AG04449 (cell line): ENCODE results near the gene CACTIN.
A peak's percentile ranks its signal among the peaks of the same experiment; 100 is the strongest.

Source experiments
- CTCF ChIA-PET: fragments of 350-600 bp; formaldehyde crosslinking; extraction: SDS; loops from one replicate; lab custom pipeline; 2021; ENCODE audit warnings: antibody characterized with exemption; lab: Yijun Ruan, JAX
- POLR2A ChIA-PET: fragments of 400-600, 350-600 bp; formaldehyde crosslinking; extraction: SDS; loops from one replicate; lab custom pipeline; 2020; ENCODE audit warnings: antibody characterized with exemption, inconsistent platforms; lab: Yijun Ruan, JAX
- DNase-seq: peaks from one replicate; pipeline ENCODE4 v3.0.0-alpha.2; 2010; ENCODE audit warnings: low read depth, low spot score
- H3K4me3 ChIP-seq: 2 replicates; pipeline ENCODE4 v1.5.1; 2011; ENCODE audit warnings: low read depth, mild to moderate bottlenecking, control low read depth, low read length
- TF ChIP-seq, protein P1 (sequence below): IDR thresholded peaks from one replicate; pipeline ENCODE4 v1.5.1; 2011; ENCODE audit warnings: mild to moderate bottlenecking, moderate library complexity, low read length, control low read depth, inconsistent platforms; ENCODE audit not compliant: insufficient read depth; ENCODE audit errors: missing control alignments

Gene CACTIN

DNA sequence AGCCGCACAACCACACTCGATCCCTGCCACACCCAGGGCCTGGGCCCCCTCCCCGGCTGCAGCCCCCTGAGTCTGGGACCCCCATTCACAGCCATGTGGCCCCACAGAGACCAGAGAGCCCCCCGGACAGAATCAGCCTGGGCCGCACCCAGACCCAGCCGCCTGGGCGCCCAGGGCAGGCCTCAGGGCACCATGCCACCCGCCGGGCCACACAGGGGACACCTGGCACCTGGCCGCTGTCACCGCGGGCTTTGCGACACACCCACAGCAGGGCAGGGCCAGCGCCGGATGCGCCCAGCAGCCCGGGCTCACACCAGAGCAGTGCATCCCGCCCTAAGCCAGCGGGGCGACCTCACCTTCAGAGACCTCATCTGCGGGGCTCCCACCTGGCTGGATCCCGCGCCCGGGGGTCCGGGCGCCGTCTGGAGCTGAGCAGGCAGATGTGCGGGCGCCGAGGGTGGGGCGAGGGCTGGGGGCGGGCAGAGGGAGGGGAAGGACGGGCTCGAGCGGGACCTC lies 20.4 kb downstream of the CACTIN start:
- TF ChIP-seq, protein P1, sequence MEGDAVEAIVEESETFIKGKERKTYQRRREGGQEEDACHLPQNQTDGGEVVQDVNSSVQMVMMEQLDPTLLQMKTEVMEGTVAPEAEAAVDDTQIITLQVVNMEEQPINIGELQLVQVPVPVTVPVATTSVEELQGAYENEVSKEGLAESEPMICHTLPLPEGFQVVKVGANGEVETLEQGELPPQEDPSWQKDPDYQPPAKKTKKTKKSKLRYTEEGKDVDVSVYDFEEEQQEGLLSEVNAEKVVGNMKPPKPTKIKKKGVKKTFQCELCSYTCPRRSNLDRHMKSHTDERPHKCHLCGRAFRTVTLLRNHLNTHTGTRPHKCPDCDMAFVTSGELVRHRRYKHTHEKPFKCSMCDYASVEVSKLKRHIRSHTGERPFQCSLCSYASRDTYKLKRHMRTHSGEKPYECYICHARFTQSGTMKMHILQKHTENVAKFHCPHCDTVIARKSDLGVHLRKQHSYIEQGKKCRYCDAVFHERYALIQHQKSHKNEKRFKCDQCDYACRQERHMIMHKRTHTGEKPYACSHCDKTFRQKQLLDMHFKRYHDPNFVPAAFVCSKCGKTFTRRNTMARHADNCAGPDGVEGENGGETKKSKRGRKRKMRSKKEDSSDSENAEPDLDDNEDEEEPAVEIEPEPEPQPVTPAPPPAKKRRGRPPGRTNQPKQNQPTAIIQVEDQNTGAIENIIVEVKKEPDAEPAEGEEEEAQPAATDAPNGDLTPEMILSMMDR: no peak
- POLR2A ChIA-PET: no interaction called here
- CTCF ChIA-PET: no interaction called here
- H3K4me3 ChIP-seq: peak overlapping the region; percentile 72
- DNase-seq: no peak

DNA sequence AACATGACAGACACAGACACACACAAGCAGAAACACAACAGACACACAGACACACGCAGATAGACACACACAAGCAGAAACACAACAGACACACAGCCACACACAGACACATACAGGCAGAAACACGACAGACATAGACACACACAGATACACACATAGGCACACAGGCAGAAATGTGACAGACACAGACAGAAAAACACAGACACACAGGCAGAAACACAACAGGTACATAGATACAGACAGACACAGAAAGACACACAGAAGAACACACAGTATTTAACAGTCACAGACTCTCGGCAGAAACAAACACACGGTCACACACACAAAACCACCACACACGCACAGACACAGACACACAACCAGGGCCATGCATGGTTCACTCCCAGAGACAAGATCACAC lies 20.8 kb downstream of the CACTIN start:
- TF ChIP-seq, protein P1: no peak
- DNase-seq: no peak
- CTCF ChIA-PET: no interaction called here
- peak overlapping the region; percentile 72 for H3K4me3 ChIP-seq
- POLR2A ChIA-PET: no interaction called here

DNA sequence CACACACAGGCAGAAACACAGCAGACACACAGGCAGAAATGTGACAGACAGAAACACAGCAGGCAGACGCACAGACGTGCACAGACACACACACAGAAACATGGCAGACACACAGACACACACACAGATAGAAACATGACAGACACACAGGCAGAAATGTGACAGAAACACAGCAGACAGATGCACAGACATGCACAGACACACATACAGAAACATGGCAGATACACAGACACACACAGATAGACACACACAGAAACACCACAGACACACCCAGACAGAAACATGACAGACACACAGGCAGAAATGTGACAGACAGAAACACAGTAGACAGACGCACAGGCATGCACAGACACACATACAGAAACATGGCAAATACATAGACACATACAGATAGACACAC lies 21.2 kb downstream of the CACTIN start:
- POLR2A ChIA-PET: no interaction called here

DNA sequence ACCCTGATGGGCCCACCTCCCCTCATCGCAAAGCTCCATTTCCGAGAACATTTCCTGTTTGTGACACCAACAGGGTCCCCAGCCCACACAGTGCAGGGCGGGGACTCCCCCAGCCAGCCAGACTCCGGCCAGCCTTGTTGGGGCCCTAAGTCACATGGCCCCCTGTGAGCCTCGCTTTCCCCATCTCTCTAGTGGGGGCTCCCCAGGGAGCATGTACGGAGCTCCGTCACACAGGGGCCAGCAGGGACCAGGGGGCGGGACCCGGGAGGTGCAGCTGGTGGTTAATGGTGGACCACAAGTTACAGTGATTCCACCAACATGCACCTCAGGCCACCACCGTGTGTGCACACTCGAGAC lies 21.6 kb downstream of the CACTIN start:
- POLR2A ChIA-PET: no interaction called here

More for the DNA sequence above, 21.2 kb downstream of the CACTIN start:
- peak overlapping the region; percentile 72 for H3K4me3 ChIP-seq
- TF ChIP-seq, protein P1: no peak
- CTCF ChIA-PET: interaction anchor here (1.0 kb wide), 1 partner anchor 60 kb away, joined by 5 read pairs; no protein-coding TSS in a partner anchor
- DNase-seq: no peak

DNA sequence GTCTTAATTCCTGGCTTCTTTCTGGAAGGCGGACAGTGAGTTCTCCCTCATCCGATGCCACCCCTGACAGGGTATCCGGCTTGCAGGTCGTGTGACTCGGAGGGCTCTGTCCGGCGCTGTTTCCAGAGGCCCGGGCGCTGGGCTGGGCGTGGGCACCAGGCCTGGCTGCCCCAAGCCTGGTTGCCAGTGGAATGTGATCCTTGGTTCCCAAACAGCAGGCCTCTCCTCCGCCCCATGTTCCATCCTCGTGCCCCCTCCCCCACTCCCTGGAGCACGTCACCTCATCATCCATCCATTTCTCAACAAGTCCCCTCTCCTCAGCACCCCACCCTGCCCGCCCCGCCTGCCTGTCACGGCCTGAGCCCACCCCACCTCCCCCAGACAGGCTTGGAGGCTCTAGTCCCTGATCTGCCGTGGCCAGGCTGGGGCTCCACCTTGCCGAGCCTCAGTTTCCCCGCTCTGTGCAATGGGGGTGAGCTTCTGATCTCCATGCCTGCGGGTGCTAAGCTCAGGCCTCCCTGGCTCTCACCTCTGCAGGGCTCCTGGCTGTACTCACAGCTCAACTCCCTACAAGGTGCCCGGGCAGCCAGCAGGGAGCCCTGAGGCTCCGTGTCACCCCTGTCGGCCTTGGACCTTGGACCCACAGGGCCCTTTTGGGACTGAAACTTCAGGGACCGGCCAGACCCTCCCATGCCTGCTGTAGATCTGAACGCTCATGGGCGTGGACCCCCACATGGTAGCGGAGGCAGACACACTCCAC lies 22.2 kb downstream of the CACTIN start:
- POLR2A ChIA-PET: no interaction called here
- H3K4me3 ChIP-seq: no peak overlapping the region
- CTCF ChIA-PET: interaction anchor here (1.0 to 2.1 kb wide), 2 partner anchors 18 to 59 kb away, joined by 5 to 10 read pairs; partner anchors contain the start of gene GIPC3

More for the DNA sequence above, 21.6 kb downstream of the CACTIN start:
- TF ChIP-seq, protein P1: no peak
- H3K4me3 ChIP-seq: peak overlapping the region; percentile 72; the same call in 1 of the 2 replicates
- CTCF ChIA-PET: interaction anchor here (1.0 to 2.1 kb wide), 2 partner anchors 19 to 60 kb away, joined by 5 to 10 read pairs; partner anchors contain the start of gene GIPC3
- no peak for DNase-seq

More for the DNA sequence above, 22.2 kb downstream of the CACTIN start:
- no peak for DNase-seq
- TF ChIP-seq, protein P1: no peak
